Panc1 (cell line): ENCODE results near the gene DEUP1. TPM values are rescaled to one million over a fixed set of nuclear protein-coding genes. Genes with fewer than 3 reads are reported as not detected.
"Not testable (repeated sequence)": the region's sequence is repeated elsewhere in the genome, so short reads cannot be mapped to it uniquely, and the experiment has no call there.

ENCODE experiments used
- ATAC-seq: fragments of 200-7000 bp; cut with Tn5 transposase; 2 replicates; pipeline ENCODE4 v1.9.1; 2020; ENCODE audit warnings: mild to moderate bottlenecking, moderate library complexity
- BruUV-seq: library from RNA; stranded (reverse); fragments of 400-500 nt; replicated peaks from 2 replicates; lab custom pipeline; 2021; lab: Mats Ljungman, UMichigan
- CTCF ChIA-PET: fragments of 300-600 bp; sonication (Branson Sonifier 250); formaldehyde crosslinking; loops from one replicate; lab custom pipeline; 2022; ENCODE audit warnings: antibody characterized with exemption; lab: Charles Lee
- POLR2A ChIA-PET: fragments of 300-600 bp; sonication (Branson Sonifier 250); formaldehyde crosslinking; loops from one replicate; lab custom pipeline; 2022; ENCODE audit warnings: antibody characterized with exemption; lab: Charles Lee
- DNase-seq: peaks from one replicate; pipeline ENCODE4 v3.0.0-alpha.2; 2010; ENCODE audit warnings: low read depth, low spot score
- H3K27ac ChIP-seq: 2 replicates; pipeline ENCODE4 v1.5.1; 2011; ENCODE audit warnings: mild to moderate bottlenecking, low read length, inconsistent platforms
- H3K27me3 ChIP-seq: fragments of 200-500 bp; sonication (Bioruptor generic); 2 replicates; pipeline ENCODE4 v1.6.0; 2014; ENCODE audit warnings: low read length, inconsistent platforms; ENCODE audit not compliant: control insufficient read depth, insufficient read depth
- H3K36me3 ChIP-seq: fragments of 200-500 bp; sonication (Bioruptor generic); 2 replicates; pipeline ENCODE4 v1.5.1; 2014; ENCODE audit warnings: inconsistent platforms, mild to moderate bottlenecking, low read length, moderate library complexity; ENCODE audit not compliant: control insufficient read depth, insufficient read depth
- H3K4me1 ChIP-seq: 2 replicates; pipeline ENCODE4 v1.5.1; 2011; ENCODE audit warnings: inconsistent platforms, mild to moderate bottlenecking, low read length, moderate library complexity; ENCODE audit not compliant: control insufficient read depth, insufficient read depth
- H3K4me3 ChIP-seq, 2 experiments: 2 replicates each; pipeline ENCODE4 v1.5.1; 2011 to 2012; ENCODE audit warnings: low read depth in 2 of 2, low read length in 2 of 2, mild to moderate bottlenecking in 2 of 2, inconsistent platforms in 1 of 2, moderate library complexity in 1 of 2
- H3K9me3 ChIP-seq: fragments of 200-500 bp; sonication (Bioruptor generic); 2 replicates; pipeline ENCODE4 v1.5.1; 2014; ENCODE audit warnings: low read depth, mild to moderate bottlenecking, inconsistent platforms, low read length, moderate library complexity; ENCODE audit not compliant: control insufficient read depth, insufficient read depth
- CTCF ChIP-seq: fragments of 450-650 bp; IDR thresholded peaks from 2 replicates; pipeline ENCODE4 v1.5.1; 2017; ENCODE audit warnings: mild to moderate bottlenecking
- POLR2AphosphoS5 ChIP-seq: IDR thresholded peaks from 2 replicates; pipeline ENCODE4 v1.6.1; 2012; ENCODE audit warnings: mild to moderate bottlenecking, low read depth, low read length, moderate library complexity
- REST ChIP-seq, 2 experiments: IDR thresholded peaks; 2 replicates each; pipeline ENCODE4 v1.6.1; 2011 to 2012; ENCODE audit warnings: low read depth in 2 of 2, control low read depth in 1 of 2, low read length in 1 of 2, mild to moderate bottlenecking in 1 of 2, moderate library complexity in 1 of 2; ENCODE audit not compliant: insufficient read depth in 1 of 2
- SIN3A ChIP-seq: IDR thresholded peaks from 2 replicates; pipeline ENCODE4 v1.6.1; 2012; ENCODE audit warnings: low read depth, mild to moderate bottlenecking, low read length, moderate library complexity, borderline replicate concordance; ENCODE audit not compliant: insufficient read depth
- TCF7L2 ChIP-seq: IDR thresholded peaks from 2 replicates; pipeline ENCODE4 v1.6.1; 2011; ENCODE audit warnings: mild to moderate bottlenecking, low read depth, low read length, inconsistent platforms
- in situ Hi-C: cut with HindIII; loops from 2 replicates; pipeline ENCODE4 v1.10.0; 2016; ENCODE audit warnings: low sequenced_read_pairs, low pct_unique_long_range_greater_than_20kb
- intact Hi-C: fragments of 100-400 bp; cut with micrococcal nuclease; formaldehyde crosslinking; loops from one replicate; pipeline ENCODE4 v1.10.0; 2022; ENCODE audit not compliant: unreplicated experiment
- total RNA-seq: library from RNA; stranded (reverse); gene quantifications from one replicate; pipeline ENCODE4 v1.2.1, GENCODE V29; 2021; ENCODE audit not compliant: unreplicated experiment

Gene DEUP1
- total RNA-seq, 1 experiment from 2014 or later = not detected

GRCh38 chr11:93295921-93296575 is 34.5 kb upstream of the DEUP1 start:
- TF ChIP-seq TCF7L2 (no peak), POLR2AphosphoS5 (no peak), REST (IDR thresholded peaks at IDR 0.05; ENCODE audit: insufficient read depth in 1 of 2, low read depth in 2 of 2, low read length in 1 of 2) (no peak), SIN3A (no peak), CTCF (no peak)
- no peak overlapping the region for H3K27ac ChIP-seq
- intact Hi-C loops = loop anchor here (10.0 kb wide), 1 partner anchor 61 kb away; no protein-coding TSS in a partner anchor
- H3K36me3 ChIP-seq = no peaks in the 10 kb centered on the region
- in situ Hi-C loops = no loop called here
- DNase-seq (no peak), ATAC-seq (no peak)
- ChIA-PET POLR2A (no interaction called here), CTCF (no interaction called here)
- peaks cover 3% of the 10 kb centered on the region; the same call in 1 of the 2 replicates for H3K27me3 ChIP-seq
- no TSS peak for BruUV-seq
- no peaks in the 10 kb centered on the region for H3K4me1 ChIP-seq
- no peak overlapping the region for H3K4me3 ChIP-seq
- no peaks in the 10 kb centered on the region for H3K9me3 ChIP-seq

GRCh38 chr11:93303689-93304088 is 26.9 kb upstream of the DEUP1 start:
- no peak for ATAC-seq
- in situ Hi-C loops (no loop called here), intact Hi-C loops (no loop called here)
- Histone ChIP-seq H3K27me3 (no peaks in the 10 kb centered on the region), H3K4me3 (no peak overlapping the region), H3K9me3 (no peaks in the 10 kb centered on the region), H3K27ac (no peak overlapping the region), H3K36me3 (no peaks in the 10 kb centered on the region), H3K4me1 (no peaks in the 10 kb centered on the region)
- no peak for TF ChIP-seq REST (IDR thresholded peaks at IDR 0.05; ENCODE audit: insufficient read depth in 1 of 2, low read depth in 2 of 2, low read length in 1 of 2)
- TF ChIP-seq SIN3A = no peak
- TF ChIP-seq POLR2AphosphoS5 = no peak
- TF ChIP-seq CTCF = no peak
- no peak for TF ChIP-seq TCF7L2
- CTCF ChIA-PET = interaction anchor here (0.6 kb wide), 1 partner anchor 204 kb away, joined by 3 read pairs; no protein-coding TSS in a partner anchor
- POLR2A ChIA-PET = interaction anchor here (0.6 kb wide), 1 partner anchor 400 kb away, joined by 3 read pairs; no protein-coding TSS in a partner anchor
- no peak for DNase-seq
- BruUV-seq = no TSS peak

GRCh38 chr11:93314399-93314798 is 16.1 kb upstream of the DEUP1 start:
- H3K36me3 ChIP-seq, DNase-seq, H3K9me3 ChIP-seq, intact Hi-C loops, H3K4me3 ChIP-seq, ATAC-seq, H3K27ac ChIP-seq, H3K4me1 ChIP-seq, CTCF ChIA-PET, in situ Hi-C loops, BruUV-seq, H3K27me3 ChIP-seq, POLR2A ChIA-PET: not testable (repeated sequence)
